Heart right ventricle (tissue), 16 donors: ENCODE measurements around the gene PRR7. TPM values are rescaled to one million over a fixed set of nuclear protein-coding genes. Genes with fewer than 3 reads are reported as not detected.
A peak's percentile ranks its signal among the peaks of the same experiment; 100 is the strongest.

Experiments used
- ATAC-seq, 8 donors: fragments of 200-7000 bp; cut with Tn5 transposase; one replicate each; pipeline ENCODE4 v1.9.1; 2020; ENCODE audit warnings: mild to moderate bottlenecking in 8 of 8, moderate library complexity in 8 of 8, moderate number of reproducible peaks in 1 of 8
- DNase-seq, 2 donors: peaks; one replicate each; pipeline ENCODE4 v3.0.0-alpha.2; 2020
- H3K27ac ChIP-seq, 10 donors: fragments of 200-600 bp; sonication (generic) in 2 of 10; one replicate each; pipeline versions ENCODE4 v1.5.0 to v1.8.0; 2020 to 2022; ENCODE audit warnings: mild to moderate bottlenecking in 3 of 10
- H3K27me3 ChIP-seq, 7 donors: fragments of 200-600 bp; one replicate each; pipeline ENCODE4 v1.8.0; 2021 to 2022; ENCODE audit warnings: mild to moderate bottlenecking in 2 of 7
- H3K36me3 ChIP-seq, 9 donors: fragments of 200-600 bp; sonication (generic) in 1 of 9; one replicate each; pipeline versions ENCODE4 v1.5.0 to v1.8.0; 2020 to 2022; ENCODE audit warnings: mild to moderate bottlenecking in 2 of 9
- H3K4me1 ChIP-seq, 9 donors: fragments of 200-600 bp; sonication (generic) in 1 of 9; one replicate each; pipeline versions ENCODE4 v1.5.0 to v1.8.0; 2020 to 2022; ENCODE audit warnings: mild to moderate bottlenecking in 4 of 9
- H3K4me3 ChIP-seq, 10 donors: fragments of 200-600 bp; sonication (generic) in 2 of 10; one replicate each; pipeline versions ENCODE4 v1.5.0 to v1.8.0; 2020 to 2022; ENCODE audit warnings: mild to moderate bottlenecking in 7 of 10, moderate library complexity in 2 of 10
- H3K9me3 ChIP-seq, 11 donors: fragments of 200-600 bp in 10 of 11; sonication (generic) in 2 of 11; one replicate each; pipeline versions ENCODE4 v1.5.0 to v1.8.0; 2013 to 2022; ENCODE audit warnings: mild to moderate bottlenecking in 2 of 11, control low read depth in 1 of 11, moderate library complexity in 1 of 11
- CTCF ChIP-seq, 9 donors: fragments of 200-600 bp; sonication (generic) in 2 of 9; IDR thresholded peaks; one replicate each; pipeline versions ENCODE4 v1.5.0 to v1.8.0; 2021 to 2022; ENCODE audit warnings: antibody characterized with exemption in 9 of 9, mild to moderate bottlenecking in 5 of 9, moderate library complexity in 1 of 9
- WGBS, 2 donors: extraction: QIAGEN DNeasy Blood & Tissue Kit; methylation state at CpG; one replicate each; pipeline ENCODE4 v1.1.7; 2013; ENCODE audit warnings: inconsistent platforms in 1 of 2; 5-methylcytosine and 5-hydroxymethylcytosine counted together
- intact Hi-C, 10 donors: fragments of 100-400 bp; cut with DNase I; formaldehyde crosslinking; loops; one replicate each; pipeline versions ENCODE4 v1.11.1 to v1.14.2; 2022
- polyA plus RNA-seq, 2 donors: library from polyadenylated mRNA; stranded (reverse); fragments of 200-250 nt; gene quantifications; one replicate each; pipeline ENCODE4 v1.2.3, GENCODE V29; 2013
- total RNA-seq, 10 donors: library from RNA; stranded (reverse); fragmentation: NEBNext Ultra II Directional in 3 of 10; extraction: Animal tissue kit (Norgen Biotek cat#: 25700) in 3 of 10; gene quantifications; one replicate each; pipeline versions ENCODE4 v1.2.1 to v1.2.4, GENCODE V29; 2021 to 2023
- donor health status: Arrhythmogenic right ventricular cardiomyopathy.
- donor health status: ischemic (EF 13 %, LVEDD 7.1; RV severe dilation, severe dysfunction).
- donor health status: healthy with polysubstance abuse.
- donor health status: DM: no; HTN: yes; CAD: no.
- donor health status: DM: no; HTN: no; CAD: no.
- donor health status: ischemic (EF 25% LVEDD 6.9; RV normal size, moderate dysfunction).
- donor health status: ischemic (EF 25% LVEDD 5.7; RV mildly dilated, moderate dysfunction).
- donor health status: healthy.
- donor health status: DM: yes; HTN: yes; CAD: no.
- donor health status: Ischemic cardiomyopathy.
- donor health status: ischemic (EF 35%, LVEDD 5.7; RV mildly dilated, moderate dysfunction).
- donor health status: nonischemic (EF 11% LVEDD 7.7; RV severe dilation, severe dysfunction).
- donor health status: DM: yes; HTN: yes; CAD: no.
- donor health status: PGD.
- donor health status: ischemic (EF 29% LVEDD 5.4; RV normal size, mild dysfunction).
- donor health status: nonischemic (EF 23%, LVEDD 6.1; RV moderate dilation, normal function).

The PRR7 gene
- total and polyA plus RNA-seq, 12 donors, result 0.97 to 2.9 (median 2.0) TPM

GRCh38 chr5:177402271-177403043, 44.2 kb upstream of the PRR7 start:
- peak in 1 of 2 donors; percentile 44 for DNase-seq
- Histone ChIP-seq H3K4me3 (peak overlapping the region in 2 of 10 donors; percentile 60 to 64), H3K36me3 (no peaks in the 10 kb centered on the region), H3K4me1 (peaks cover 20 to 56% (median 35%) of the 10 kb centered on the region in 9 donors), H3K27me3 (peaks cover 35 to 90% (median 74%) of the 10 kb centered on the region in 7 donors), H3K9me3 (no peaks in the 10 kb centered on the region), H3K27ac (no peak overlapping the region)
- ATAC-seq, result peak in 1 of 8 donors; percentile 19
- whole genome bisulfite sequencing, 2 donors, result 4 to 7% methylated on average over 49 of the region's 49 CpGs
- TF ChIP-seq CTCF (IDR thresholded peaks at IDR 0.05), result peak in 7 of 9 donors; percentile 10 to 41 (median 31)
- intact Hi-C loops, result loop anchor here in 2 of 10 donors (1.0 to 5.0 kb wide), 2 partner anchors 48 to 50 kb away; no protein-coding TSS in a partner anchor

- WGBS, 2 donors, result 2% methylated on average over 59 to 61 of the region's 61 CpGs
- TF ChIP-seq CTCF (IDR thresholded peaks at IDR 0.05), result no peak
- Histone ChIP-seq H3K27ac (peak overlapping the region in 1 of 10 donors; percentile 28), H3K4me3 (peak overlapping the region; percentile 28 to 64 (median 58)), H3K9me3 (no peaks in the 10 kb centered on the region), H3K36me3 (no peaks in the 10 kb centered on the region), H3K4me1 (peaks cover 20 to 56% (median 35%) of the 10 kb centered on the region in 9 donors), H3K27me3 (peaks cover 35 to 82% (median 67%) of the 10 kb centered on the region in 7 donors)
- DNase-seq (no peak), ATAC-seq (peak in 1 of 8 donors; percentile 21)
- intact Hi-C loops, result loop anchor here in 2 of 10 donors (1.0 to 5.0 kb wide), 2 partner anchors 47 to 49 kb away; no protein-coding TSS in a partner anchor
Observed at GRCh38 chr5:177403102-177403791, 43.4 kb upstream of the PRR7 start.

- 0 to 1% methylated on average over 89 to 93 of the region's 93 CpGs for WGBS, 2 donors
- peak; percentile 81 to 86 for DNase-seq
- H3K36me3 ChIP-seq, result no peaks in the 10 kb centered on the region
- peak overlapping the region; percentile 28 to 64 (median 58) for H3K4me3 ChIP-seq
- TF ChIP-seq CTCF (IDR thresholded peaks at IDR 0.05), result peak; percentile 64 to 85 (median 76)
- H3K4me1 ChIP-seq, result peaks cover 20 to 56% (median 35%) of the 10 kb centered on the region in 9 donors
- intact Hi-C loops, result loop anchor here in 8 of 10 donors (1.0 to 5.0 kb wide), 5 partner anchors 46 to 51 kb away; no protein-coding TSS in a partner anchor
- ATAC-seq, result peak; percentile 94 to 97 (median 96)
- peak overlapping the region in 1 of 10 donors; percentile 28 for H3K27ac ChIP-seq
- peaks cover 35 to 80% (median 59%) of the 10 kb centered on the region in 7 donors for H3K27me3 ChIP-seq
- no peaks in the 10 kb centered on the region for H3K9me3 ChIP-seq
Observed at GRCh38 chr5:177403792-177404640, 42.6 kb upstream of the PRR7 start.
